HEK293 (cell line): ENCODE data around the gene PTPRJ.
A peak's percentile ranks its signal among the peaks of the same experiment; 100 is the strongest.

ENCODE experiments used
- CTCF ChIA-PET: fragments of 350-600 bp; formaldehyde crosslinking; extraction: SDS; loops from one replicate; lab custom pipeline; 2021; ENCODE audit warnings: antibody characterized with exemption; lab: Yijun Ruan, JAX
- POLR2A ChIA-PET: fragments of 300-600 bp; formaldehyde crosslinking; extraction: SDS; loops from one replicate; lab custom pipeline; 2020; ENCODE audit warnings: antibody characterized with exemption, inconsistent platforms; lab: Yijun Ruan, JAX
- H3K27ac ChIP-seq: fragments of 200-500 bp; sonication (Bioruptor generic); 2 replicates; pipeline ENCODE4 v1.5.1; 2014; ENCODE audit warnings: low read depth, low read length, control low read depth, inconsistent platforms; ENCODE audit errors: extremely low read depth
- H3K36me3 ChIP-seq, 2 experiments: fragments of 200-500 bp in 1 of 2; sonication (Bioruptor generic) in 1 of 2; 1 replicate in 1 of 2; 2 replicates in 1 of 2; pipeline ENCODE4 v1.5.1; 2014 to 2017; ENCODE audit warnings: inconsistent platforms in 2 of 2, low read length in 2 of 2; ENCODE audit not compliant: control insufficient read depth in 2 of 2, insufficient read depth in 1 of 2
- H3K4me1 ChIP-seq: fragments of 200-500 bp; sonication (Bioruptor generic); 2 replicates; pipeline ENCODE4 v1.5.1; 2014; ENCODE audit warnings: mild to moderate bottlenecking, low read length, inconsistent platforms; ENCODE audit not compliant: control insufficient read depth, insufficient read depth
- H3K4me3 ChIP-seq: 2 replicates; pipeline ENCODE4 v1.5.1; 2011; ENCODE audit warnings: low read depth, mild to moderate bottlenecking, control low read depth, low read length, moderate library complexity
- H3K9me3 ChIP-seq: fragments of 200-500 bp; sonication (Bioruptor generic); 2 replicates; pipeline ENCODE4 v1.5.1; 2014; ENCODE audit warnings: low read depth, low read length, inconsistent platforms; ENCODE audit not compliant: control insufficient read depth, insufficient read depth
- EGR2 ChIP-seq: fragments of 450-650 bp; formaldehyde crosslinking; IDR thresholded peaks from 2 replicates; pipeline ENCODE4 v1.5.1; 2016; ENCODE audit warnings: low read depth, missing biosample characterization, missing genetic modification characterization
- GLI4 ChIP-seq: fragments of 450-650 bp; formaldehyde crosslinking; IDR thresholded peaks from 2 replicates; pipeline ENCODE4 v1.5.1; 2016; ENCODE audit warnings: missing biosample characterization, missing genetic modification characterization
- IKZF3 ChIP-seq: fragments of 450-650 bp; IDR thresholded peaks from 2 replicates; pipeline ENCODE4 v1.5.0; 2018; ENCODE audit warnings: missing biosample characterization, mild to moderate bottlenecking, missing genetic modification characterization, moderate library complexity
- KLF1 ChIP-seq: fragments of 450-650 bp; formaldehyde crosslinking; IDR thresholded peaks from 2 replicates; pipeline ENCODE4 v1.5.1; 2016; ENCODE audit warnings: missing biosample characterization, missing genetic modification characterization
- REPIN1 ChIP-seq: fragments of 450-650 bp; formaldehyde crosslinking; IDR thresholded peaks from 2 replicates; pipeline ENCODE4 v1.5.1; 2017; ENCODE audit warnings: missing biosample characterization, missing genetic modification characterization, low read depth
- SP7 ChIP-seq: fragments of 450-650 bp; formaldehyde crosslinking; IDR thresholded peaks from 2 replicates; pipeline ENCODE4 v1.5.1; 2016; ENCODE audit warnings: missing biosample characterization, missing genetic modification characterization
- ZBTB48 ChIP-seq: fragments of 450-650 bp; formaldehyde crosslinking; IDR thresholded peaks from 2 replicates; pipeline ENCODE4 v1.5.1; 2016; ENCODE audit warnings: missing biosample characterization, missing genetic modification characterization
- ZFP41 ChIP-seq: fragments of 450-650 bp; formaldehyde crosslinking; IDR thresholded peaks from 2 replicates; pipeline ENCODE4 v1.5.1; 2016; ENCODE audit warnings: missing biosample characterization, missing genetic modification characterization, borderline replicate concordance
- ZIC2 ChIP-seq: fragments of 450-650 bp; formaldehyde crosslinking; IDR thresholded peaks from 2 replicates; pipeline ENCODE4 v1.5.1; 2016; ENCODE audit warnings: missing biosample characterization, missing genetic modification characterization
- ZNF146 ChIP-seq: fragments of 450-650 bp; formaldehyde crosslinking; IDR thresholded peaks from 2 replicates; pipeline ENCODE4 v1.5.1; 2016; ENCODE audit warnings: missing biosample characterization, missing genetic modification characterization
- ZNF366 ChIP-seq: fragments of 450-650 bp; formaldehyde crosslinking; conservative IDR thresholded peaks from 2 replicates; pipeline ENCODE4 v1.5.1; 2016; ENCODE audit warnings: missing biosample characterization, missing genetic modification characterization
- ZNF521 ChIP-seq: fragments of 450-650 bp; formaldehyde crosslinking; IDR thresholded peaks from 2 replicates; pipeline ENCODE4 v1.5.1; 2017; ENCODE audit warnings: missing biosample characterization, mild to moderate bottlenecking, missing genetic modification characterization
- ZNF629 ChIP-seq: fragments of 450-650 bp; formaldehyde crosslinking; IDR thresholded peaks from 2 replicates; pipeline ENCODE4 v1.5.1; 2017; ENCODE audit warnings: missing biosample characterization, missing genetic modification characterization
- ZNF777 ChIP-seq: fragments of 450-650 bp; formaldehyde crosslinking; IDR thresholded peaks from 2 replicates; pipeline ENCODE4 v1.5.1; 2017; ENCODE audit warnings: missing biosample characterization, missing genetic modification characterization, borderline replicate concordance
- TF ChIP-seq, protein P1 (sequence below): fragments of 450-650 bp; formaldehyde crosslinking; IDR thresholded peaks from 2 replicates; pipeline ENCODE4 v1.5.1; 2016; ENCODE audit warnings: missing biosample characterization, missing genetic modification characterization
- TF ChIP-seq, protein P2 (sequence below): fragments of 450-650 bp; IDR thresholded peaks from 2 replicates; pipeline ENCODE4 v1.5.1; 2018; ENCODE audit warnings: missing biosample characterization, missing genetic modification characterization
- TF ChIP-seq, protein P3 (sequence below): IDR thresholded peaks from 2 replicates; pipeline ENCODE4 v1.6.1; 2011; ENCODE audit warnings: mild to moderate bottlenecking, low read depth, low read length, borderline replicate concordance
- TF ChIP-seq, protein P4 (sequence below): fragments of 450-650 bp; formaldehyde crosslinking; IDR thresholded peaks from 2 replicates; pipeline ENCODE4 v1.5.1; 2016; ENCODE audit warnings: missing biosample characterization, missing genetic modification characterization
- TF ChIP-seq, protein P5 (sequence below): fragments of 450-650 bp; formaldehyde crosslinking; IDR thresholded peaks from 2 replicates; pipeline ENCODE4; 2016; ENCODE audit warnings: missing biosample characterization, missing genetic modification characterization
- TF ChIP-seq, protein P6 (sequence below): fragments of 450-650 bp; formaldehyde crosslinking; IDR thresholded peaks from 2 replicates; pipeline ENCODE4 v1.5.1; 2017; ENCODE audit warnings: missing biosample characterization, missing genetic modification characterization

PTPRJ gene

DNA sequence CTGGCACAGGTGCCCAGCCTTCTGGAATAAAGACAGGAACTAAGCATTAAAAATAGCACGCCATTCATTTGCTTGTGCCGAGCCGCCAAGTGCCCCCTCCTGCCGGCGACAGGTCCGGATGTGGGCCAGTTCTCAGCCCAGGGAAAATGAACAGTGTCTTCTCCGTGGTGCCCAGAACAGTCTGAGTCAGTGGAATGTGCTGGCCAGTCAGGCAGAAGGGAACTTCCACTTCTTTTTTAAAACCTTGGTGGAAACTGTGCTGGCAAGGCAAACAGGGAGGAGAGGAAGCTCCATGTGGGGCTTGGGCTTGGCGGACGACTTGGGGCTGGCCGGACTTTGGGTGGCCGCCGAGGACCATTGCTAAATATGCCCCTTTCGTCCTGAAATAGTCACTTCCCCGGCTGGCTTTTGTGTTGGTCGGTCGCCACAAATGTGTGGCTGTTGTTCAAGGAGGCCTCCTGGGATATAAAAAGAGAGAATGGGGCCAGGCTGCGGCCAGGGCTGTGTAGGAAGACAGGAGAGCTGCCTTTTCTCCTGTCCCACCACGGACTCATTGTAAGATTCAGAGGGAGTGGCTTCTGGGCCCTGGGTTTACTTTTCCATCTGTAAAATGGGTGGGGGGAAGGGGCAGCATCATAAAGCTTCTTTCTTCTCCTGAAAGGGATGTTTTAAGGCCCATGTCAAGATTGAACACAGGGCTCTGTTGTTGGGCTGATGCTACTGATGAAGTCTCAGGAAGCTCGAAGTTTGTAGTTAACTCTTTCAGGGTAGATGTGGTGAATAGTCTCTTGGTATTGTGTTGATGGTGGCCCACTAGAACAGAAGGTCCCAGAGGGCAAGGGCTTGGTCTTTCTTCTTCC is 101.0 kb downstream of the PTPRJ start:
- ChIA-PET CTCF (no interaction called here), POLR2A (no interaction called here)
- H3K4me1 ChIP-seq = no peaks in the 10 kb centered on the region
- no peak overlapping the region for H3K27ac ChIP-seq
- no peaks in the 10 kb centered on the region for H3K9me3 ChIP-seq
- TF ChIP-seq, protein P1, sequence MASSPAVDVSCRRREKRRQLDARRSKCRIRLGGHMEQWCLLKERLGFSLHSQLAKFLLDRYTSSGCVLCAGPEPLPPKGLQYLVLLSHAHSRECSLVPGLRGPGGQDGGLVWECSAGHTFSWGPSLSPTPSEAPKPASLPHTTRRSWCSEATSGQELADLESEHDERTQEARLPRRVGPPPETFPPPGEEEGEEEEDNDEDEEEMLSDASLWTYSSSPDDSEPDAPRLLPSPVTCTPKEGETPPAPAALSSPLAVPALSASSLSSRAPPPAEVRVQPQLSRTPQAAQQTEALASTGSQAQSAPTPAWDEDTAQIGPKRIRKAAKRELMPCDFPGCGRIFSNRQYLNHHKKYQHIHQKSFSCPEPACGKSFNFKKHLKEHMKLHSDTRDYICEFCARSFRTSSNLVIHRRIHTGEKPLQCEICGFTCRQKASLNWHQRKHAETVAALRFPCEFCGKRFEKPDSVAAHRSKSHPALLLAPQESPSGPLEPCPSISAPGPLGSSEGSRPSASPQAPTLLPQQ (tag by site-specific recombination) = no peak
- TF ChIP-seq, protein P2, sequence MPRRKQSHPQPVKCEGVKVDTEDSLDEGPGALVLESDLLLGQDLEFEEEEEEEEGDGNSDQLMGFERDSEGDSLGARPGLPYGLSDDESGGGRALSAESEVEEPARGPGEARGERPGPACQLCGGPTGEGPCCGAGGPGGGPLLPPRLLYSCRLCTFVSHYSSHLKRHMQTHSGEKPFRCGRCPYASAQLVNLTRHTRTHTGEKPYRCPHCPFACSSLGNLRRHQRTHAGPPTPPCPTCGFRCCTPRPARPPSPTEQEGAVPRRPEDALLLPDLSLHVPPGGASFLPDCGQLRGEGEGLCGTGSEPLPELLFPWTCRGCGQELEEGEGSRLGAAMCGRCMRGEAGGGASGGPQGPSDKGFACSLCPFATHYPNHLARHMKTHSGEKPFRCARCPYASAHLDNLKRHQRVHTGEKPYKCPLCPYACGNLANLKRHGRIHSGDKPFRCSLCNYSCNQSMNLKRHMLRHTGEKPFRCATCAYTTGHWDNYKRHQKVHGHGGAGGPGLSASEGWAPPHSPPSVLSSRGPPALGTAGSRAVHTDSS (tag by site-specific recombination) = no peak
- TF ChIP-seq ZNF521 (tag by site-specific recombination) (no peak), IKZF3 (no peak), REPIN1 (tag by site-specific recombination) (no peak), SP7 (tag by site-specific recombination) (no peak), ZIC2 (tag by site-specific recombination) (no peak), GLI4 (tag by site-specific recombination) (no peak), ZFP41 (tag by site-specific recombination) (no peak), ZBTB48 (tag by site-specific recombination) (no peak), ZNF629 (tag by site-specific recombination) (no peak), EGR2 (tag by site-specific recombination) (no peak), ZNF146 (no peak), ZNF777 (tag by site-specific recombination) (no peak), ZNF366 (tag by site-specific recombination) (no peak)
- TF ChIP-seq, protein P3, sequence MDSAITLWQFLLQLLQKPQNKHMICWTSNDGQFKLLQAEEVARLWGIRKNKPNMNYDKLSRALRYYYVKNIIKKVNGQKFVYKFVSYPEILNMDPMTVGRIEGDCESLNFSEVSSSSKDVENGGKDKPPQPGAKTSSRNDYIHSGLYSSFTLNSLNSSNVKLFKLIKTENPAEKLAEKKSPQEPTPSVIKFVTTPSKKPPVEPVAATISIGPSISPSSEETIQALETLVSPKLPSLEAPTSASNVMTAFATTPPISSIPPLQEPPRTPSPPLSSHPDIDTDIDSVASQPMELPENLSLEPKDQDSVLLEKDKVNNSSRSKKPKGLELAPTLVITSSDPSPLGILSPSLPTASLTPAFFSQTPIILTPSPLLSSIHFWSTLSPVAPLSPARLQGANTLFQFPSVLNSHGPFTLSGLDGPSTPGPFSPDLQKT = no peak
- TF ChIP-seq, protein P4, sequence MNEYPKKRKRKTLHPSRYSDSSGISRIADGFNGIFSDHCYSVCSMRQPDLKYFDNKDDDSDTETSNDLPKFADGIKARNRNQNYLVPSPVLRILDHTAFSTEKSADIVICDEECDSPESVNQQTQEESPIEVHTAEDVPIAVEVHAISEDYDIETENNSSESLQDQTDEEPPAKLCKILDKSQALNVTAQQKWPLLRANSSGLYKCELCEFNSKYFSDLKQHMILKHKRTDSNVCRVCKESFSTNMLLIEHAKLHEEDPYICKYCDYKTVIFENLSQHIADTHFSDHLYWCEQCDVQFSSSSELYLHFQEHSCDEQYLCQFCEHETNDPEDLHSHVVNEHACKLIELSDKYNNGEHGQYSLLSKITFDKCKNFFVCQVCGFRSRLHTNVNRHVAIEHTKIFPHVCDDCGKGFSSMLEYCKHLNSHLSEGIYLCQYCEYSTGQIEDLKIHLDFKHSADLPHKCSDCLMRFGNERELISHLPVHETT = no peak
- TF ChIP-seq, protein P5, sequence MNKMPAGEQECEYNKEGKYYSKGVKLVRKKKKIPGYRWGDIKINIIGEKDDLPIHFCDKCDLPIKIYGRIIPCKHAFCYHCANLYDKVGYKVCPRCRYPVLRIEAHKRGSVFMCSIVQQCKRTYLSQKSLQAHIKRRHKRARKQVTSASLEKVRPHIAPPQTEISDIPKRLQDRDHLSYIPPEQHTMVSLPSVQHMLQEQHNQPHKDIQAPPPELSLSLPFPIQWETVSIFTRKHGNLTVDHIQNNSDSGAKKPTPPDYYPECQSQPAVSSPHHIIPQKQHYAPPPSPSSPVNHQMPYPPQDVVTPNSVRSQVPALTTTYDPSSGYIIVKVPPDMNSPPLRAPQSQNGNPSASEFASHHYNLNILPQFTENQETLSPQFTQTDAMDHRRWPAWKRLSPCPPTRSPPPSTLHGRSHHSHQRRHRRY (tag by site-specific recombination) = no peak
- H3K4me3 ChIP-seq = no peak overlapping the region
- H3K36me3 ChIP-seq = no peaks in the 10 kb centered on the region

DNA sequence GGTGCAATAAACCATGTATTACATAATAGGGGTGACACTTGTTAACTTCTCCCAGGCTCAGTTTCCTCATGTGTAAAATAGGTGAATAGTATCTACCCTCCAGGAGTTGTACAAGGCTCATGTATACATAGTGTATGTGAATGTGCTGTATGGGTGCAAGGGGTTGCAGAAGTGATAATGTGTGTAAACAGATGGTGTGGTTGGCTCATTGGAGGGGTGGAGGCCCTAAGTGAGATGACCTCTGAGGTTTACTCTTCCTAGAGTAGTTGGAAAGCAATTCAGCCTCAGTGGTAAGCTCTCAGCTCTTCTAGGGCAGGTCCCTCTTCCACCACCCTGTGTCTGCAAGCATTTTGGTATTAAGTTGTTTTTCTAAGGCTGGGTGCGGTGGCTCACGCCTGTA is 102.4 kb downstream of the PTPRJ start:
- TF ChIP-seq, protein P6, sequence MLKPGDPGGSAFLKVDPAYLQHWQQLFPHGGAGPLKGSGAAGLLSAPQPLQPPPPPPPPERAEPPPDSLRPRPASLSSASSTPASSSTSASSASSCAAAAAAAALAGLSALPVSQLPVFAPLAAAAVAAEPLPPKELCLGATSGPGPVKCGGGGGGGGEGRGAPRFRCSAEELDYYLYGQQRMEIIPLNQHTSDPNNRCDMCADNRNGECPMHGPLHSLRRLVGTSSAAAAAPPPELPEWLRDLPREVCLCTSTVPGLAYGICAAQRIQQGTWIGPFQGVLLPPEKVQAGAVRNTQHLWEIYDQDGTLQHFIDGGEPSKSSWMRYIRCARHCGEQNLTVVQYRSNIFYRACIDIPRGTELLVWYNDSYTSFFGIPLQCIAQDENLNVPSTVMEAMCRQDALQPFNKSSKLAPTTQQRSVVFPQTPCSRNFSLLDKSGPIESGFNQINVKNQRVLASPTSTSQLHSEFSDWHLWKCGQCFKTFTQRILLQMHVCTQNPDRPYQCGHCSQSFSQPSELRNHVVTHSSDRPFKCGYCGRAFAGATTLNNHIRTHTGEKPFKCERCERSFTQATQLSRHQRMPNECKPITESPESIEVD (tag by site-specific recombination) = no peak
- TF ChIP-seq KLF1 (tag by site-specific recombination) = peak; percentile 38; the same call in 1 of the 2 replicates
- no peak overlapping the region for H3K4me3 ChIP-seq
- H3K36me3 ChIP-seq = no peaks in the 10 kb centered on the region
- ChIA-PET POLR2A (no interaction called here), CTCF (no interaction called here)
- no peak overlapping the region for H3K27ac ChIP-seq
- H3K9me3 ChIP-seq = no peaks in the 10 kb centered on the region
- H3K4me1 ChIP-seq = no peaks in the 10 kb centered on the region; the same call in 1 of the 2 replicates
